ENCODE measurements around the gene RASSF1. TPM values are rescaled to one million over a fixed set of nuclear protein-coding genes. Genes with fewer than 3 reads are reported as not detected.

The RASSF1 gene
- total and polyA plus RNA-seq, 2 of the 8 experiments (the other 6 are each of a cell fraction or from before 2014, with no cell fraction given), result 10.3 to 15.7 TPM

DNA sequence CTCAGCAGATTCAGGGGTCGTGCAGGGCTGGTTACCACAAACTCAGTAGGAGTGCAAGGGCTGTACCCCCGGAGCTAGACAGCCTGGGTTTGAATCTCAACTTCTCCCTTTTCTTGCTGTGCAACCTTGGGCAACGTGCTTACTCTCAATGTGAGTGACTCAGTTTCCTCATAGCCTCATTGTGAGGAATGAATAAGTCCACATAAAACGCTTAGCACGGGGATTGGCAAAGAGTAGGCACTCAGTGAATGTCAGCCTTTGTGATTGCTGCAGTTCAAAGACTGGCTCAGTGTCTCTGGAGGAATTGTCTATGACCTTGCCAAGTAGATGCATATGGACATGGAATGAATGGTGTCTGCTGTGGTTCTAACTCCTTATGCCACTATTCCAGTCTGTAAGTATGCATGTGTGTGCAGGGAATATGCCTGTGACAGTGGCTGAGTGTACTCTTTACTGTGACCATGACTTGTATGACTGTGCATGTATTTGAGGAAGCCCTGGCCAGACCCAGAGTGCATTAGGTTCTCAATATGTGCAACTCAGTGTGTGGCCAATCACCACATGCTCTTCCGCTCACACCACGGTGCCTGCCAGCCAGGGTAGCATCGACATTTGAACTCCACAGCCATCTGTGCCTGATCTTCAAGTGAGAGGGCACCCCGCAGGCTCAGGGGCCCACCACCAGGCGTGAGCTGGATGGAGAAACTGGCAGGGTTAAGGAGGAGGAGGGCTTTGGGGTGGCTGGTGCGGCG lies 40.5 kb downstream of the RASSF1 start:
- Histone ChIP-seq H3K9ac (replicated peaks in 1 of 4; ENCODE audit: extremely low read depth in 1 of 4, low read depth in 3 of 4, low read length in 3 of 4) (peak overlapping the region in 2 of 4 experiments; percentile 31 to 45; a peak in 3 of 7 replicates), H3K4ac (replicated peaks; ENCODE audit: insufficient read length, low read depth, low read length) (no peak overlapping the region), H2BK5ac (ENCODE audit: low read depth, low read length) (no peak overlapping the region), H3K36me3 (ENCODE audit: control insufficient read depth in 2 of 4, insufficient read depth in 4 of 4, low read length in 3 of 4) (no peaks in the 10 kb centered on the region), H3K9me3 (ENCODE audit: insufficient read depth in 2 of 2, low read depth in 1 of 2, low read length in 1 of 2) (no peaks in the 10 kb centered on the region), H3K27ac (ENCODE audit: low read depth, low read length) (0 out of 2 replicates have a peak overlapping the region, but pooled peaks have one; percentile 22), H3K4me1 (replicated peaks in 1 of 4; ENCODE audit: control insufficient read depth in 3 of 4, insufficient read depth in 4 of 4, low read length in 3 of 4) (peaks cover 0 to 26% (median 12%) of the 10 kb centered on the region in 4 experiments; a peak in 6 of 7 replicates), H3K79me1 (ENCODE audit: low read depth, low read length) (no peaks in the 10 kb centered on the region), H3K79me2 (ENCODE audit: control insufficient read depth in 1 of 2, insufficient read depth in 2 of 2, low read length in 2 of 2) (no peaks in the 10 kb centered on the region), H2BK20ac (ENCODE audit: low read length) (no peak overlapping the region), H3K56ac (replicated peaks; ENCODE audit: insufficient read length, low read depth, low read length) (no peak overlapping the region), H2BK12ac (ENCODE audit: low read depth, low read length) (peak overlapping the region; percentile 35; the same call in 1 of the 2 replicates), H3K27me3 (replicated peaks in 1 of 4; ENCODE audit: control insufficient read depth in 3 of 4, extremely low read depth in 1 of 4, insufficient read depth in 3 of 4, low read length in 3 of 4) (no peaks in the 10 kb centered on the region; a peak in 1 of 7 replicates), H3K23ac (ENCODE audit: insufficient read length) (no peak overlapping the region), H2AFZ (ENCODE audit: low read length) (no peak overlapping the region), H4K5ac (ENCODE audit: insufficient read length, low read depth, low read length) (no peak overlapping the region), H2BK120ac (replicated peaks; ENCODE audit: low read depth, low read length) (no peak overlapping the region), H2BK15ac (ENCODE audit: low read length) (no peak overlapping the region), H4K91ac (replicated peaks; ENCODE audit: insufficient read length, low read length) (peak overlapping the region; percentile 7), H2AK5ac (ENCODE audit: low read depth, low read length) (no peak overlapping the region), H3K4me2 (ENCODE audit: insufficient read depth in 1 of 2, low read depth in 2 of 2, low read length in 2 of 2) (peak overlapping the region; percentile 67 to 76), H3K18ac (ENCODE audit: extremely low read depth, low read length) (peak overlapping the region; percentile 27; the same call in 1 of the 2 replicates), H4K20me1 (replicated peaks in 1 of 2; ENCODE audit: control insufficient read depth in 1 of 2, insufficient read depth in 2 of 2, low read length in 2 of 2) (peaks cover 0 to 2% of the 10 kb centered on the region in 2 experiments), H3K23me2 (ENCODE audit: low read depth, low read length) (peaks cover 5% of the 10 kb centered on the region; the same call in 1 of the 2 replicates), H3K14ac (ENCODE audit: insufficient read length) (no peak overlapping the region), H3K4me3 (ENCODE audit: extremely low read depth in 1 of 4, insufficient read depth in 2 of 4, low read depth in 3 of 4, low read length in 4 of 4) (peak overlapping the region in 3 of 4 experiments; percentile 14 to 52 (median 17); a peak in 5 of 8 replicates), H4K8ac (ENCODE audit: extremely low read depth, insufficient read depth, low read length) (no peak overlapping the region)
- POLR2A ChIA-PET (ENCODE audit: partially characterized antibody), result interaction anchor here (1.1 to 11.3 kb wide), 6 partner anchors 10 to 62 kb away, joined by 3 to 149 read pairs (median 4); partner anchors contain the start of genes HYAL2 and SEMA3B
- DNase-seq (ENCODE audit: low read depth in 1 of 2, low spot score in 2 of 2) (no peak), FAIRE-seq (no peak)
- CTCF ChIA-PET (ENCODE audit: partially characterized antibody), result interaction anchor here (1.0 to 3.6 kb wide), 12 partner anchors 15 to 1089 kb away, joined by 3 to 24 read pairs (median 4); partner anchors contain the start of gene TUSC2
- 81% methylated on average over 12 of the region's 12 CpGs; no CpG with 5 or more reads in 1 of the 2 experiments for WGBS, 2 experiments (ENCODE audit: extremely low coverage in 1 of 2, insufficient coverage in 1 of 2, insufficient read length in 1 of 2, insufficient replicate concordance in 2 of 2, low coverage in 1 of 2, low lambda C conversion rate in 2 of 2, missing lambda C conversion rate in 1 of 2)
- TF ChIP-seq MAFK (IDR thresholded peaks at IDR 0.05; ENCODE audit: low read depth, low read length) (no peak), KDM5A (IDR thresholded peaks at IDR 0.05; ENCODE audit: low read length) (no peak), BRCA1 (IDR thresholded peaks at IDR 0.05; ENCODE audit: low read depth, low read length) (no peak), FOSL1 (IDR thresholded peaks at IDR 0.05; ENCODE audit: insufficient read depth, low read depth, low read length) (no peak)

All from H1 (cell line).